Panc1 (cell line): ENCODE data around the gene PELI3. TPM values are rescaled to one million over a fixed set of nuclear protein-coding genes. Genes with fewer than 3 reads are reported as not detected.
A peak's percentile ranks its signal among the peaks of the same experiment; 100 is the strongest.

Experiments
- ATAC-seq: fragments of 200-7000 bp; cut with Tn5 transposase; 2 replicates; pipeline ENCODE4 v1.9.1; 2020; ENCODE audit warnings: mild to moderate bottlenecking, moderate library complexity
- BruUV-seq: library from RNA; stranded (reverse); fragments of 400-500 nt; replicated peaks from 2 replicates; lab custom pipeline; 2021; lab: Mats Ljungman, UMichigan
- CTCF ChIA-PET: fragments of 300-600 bp; sonication (Branson Sonifier 250); formaldehyde crosslinking; loops from one replicate; lab custom pipeline; 2022; ENCODE audit warnings: antibody characterized with exemption; lab: Charles Lee
- POLR2A ChIA-PET: fragments of 300-600 bp; sonication (Branson Sonifier 250); formaldehyde crosslinking; loops from one replicate; lab custom pipeline; 2022; ENCODE audit warnings: antibody characterized with exemption; lab: Charles Lee
- DNase-seq: peaks from one replicate; pipeline ENCODE4 v3.0.0-alpha.2; 2010; ENCODE audit warnings: low read depth, low spot score
- H3K27ac ChIP-seq: 2 replicates; pipeline ENCODE4 v1.5.1; 2011; ENCODE audit warnings: mild to moderate bottlenecking, low read length, inconsistent platforms
- H3K27me3 ChIP-seq: fragments of 200-500 bp; sonication (Bioruptor generic); 2 replicates; pipeline ENCODE4 v1.6.0; 2014; ENCODE audit warnings: low read length, inconsistent platforms; ENCODE audit not compliant: control insufficient read depth, insufficient read depth
- H3K36me3 ChIP-seq: fragments of 200-500 bp; sonication (Bioruptor generic); 2 replicates; pipeline ENCODE4 v1.5.1; 2014; ENCODE audit warnings: inconsistent platforms, mild to moderate bottlenecking, low read length, moderate library complexity; ENCODE audit not compliant: control insufficient read depth, insufficient read depth
- H3K4me1 ChIP-seq: 2 replicates; pipeline ENCODE4 v1.5.1; 2011; ENCODE audit warnings: inconsistent platforms, mild to moderate bottlenecking, low read length, moderate library complexity; ENCODE audit not compliant: control insufficient read depth, insufficient read depth
- H3K4me3 ChIP-seq, 2 experiments: 2 replicates each; pipeline ENCODE4 v1.5.1; 2011 to 2012; ENCODE audit warnings: low read depth in 2 of 2, low read length in 2 of 2, mild to moderate bottlenecking in 2 of 2, inconsistent platforms in 1 of 2, moderate library complexity in 1 of 2
- H3K9me3 ChIP-seq: fragments of 200-500 bp; sonication (Bioruptor generic); 2 replicates; pipeline ENCODE4 v1.5.1; 2014; ENCODE audit warnings: low read depth, mild to moderate bottlenecking, inconsistent platforms, low read length, moderate library complexity; ENCODE audit not compliant: control insufficient read depth, insufficient read depth
- POLR2AphosphoS5 ChIP-seq: IDR thresholded peaks from 2 replicates; pipeline ENCODE4 v1.6.1; 2012; ENCODE audit warnings: mild to moderate bottlenecking, low read depth, low read length, moderate library complexity
- SIN3A ChIP-seq: IDR thresholded peaks from 2 replicates; pipeline ENCODE4 v1.6.1; 2012; ENCODE audit warnings: low read depth, mild to moderate bottlenecking, low read length, moderate library complexity, borderline replicate concordance; ENCODE audit not compliant: insufficient read depth
- TCF7L2 ChIP-seq: IDR thresholded peaks from 2 replicates; pipeline ENCODE4 v1.6.1; 2011; ENCODE audit warnings: mild to moderate bottlenecking, low read depth, low read length, inconsistent platforms
- in situ Hi-C: cut with HindIII; loops from 2 replicates; pipeline ENCODE4 v1.10.0; 2016; ENCODE audit warnings: low sequenced_read_pairs, low pct_unique_long_range_greater_than_20kb
- intact Hi-C: fragments of 100-400 bp; cut with micrococcal nuclease; formaldehyde crosslinking; loops from one replicate; pipeline ENCODE4 v1.10.0; 2022; ENCODE audit not compliant: unreplicated experiment
- total RNA-seq: library from RNA; stranded (reverse); gene quantifications from one replicate; pipeline ENCODE4 v1.2.1, GENCODE V29; 2021; ENCODE audit not compliant: unreplicated experiment
- TF ChIP-seq, protein P1 (sequence below), 2 experiments: IDR thresholded peaks; 2 replicates each; pipeline ENCODE4 v1.6.1; 2011 to 2012; ENCODE audit warnings: low read depth in 2 of 2, control low read depth in 1 of 2, low read length in 1 of 2, mild to moderate bottlenecking in 1 of 2, moderate library complexity in 1 of 2; ENCODE audit not compliant: insufficient read depth in 1 of 2

PELI3 gene
- total RNA-seq, 1 experiment from 2014 or later = 9.1 TPM

DNA sequence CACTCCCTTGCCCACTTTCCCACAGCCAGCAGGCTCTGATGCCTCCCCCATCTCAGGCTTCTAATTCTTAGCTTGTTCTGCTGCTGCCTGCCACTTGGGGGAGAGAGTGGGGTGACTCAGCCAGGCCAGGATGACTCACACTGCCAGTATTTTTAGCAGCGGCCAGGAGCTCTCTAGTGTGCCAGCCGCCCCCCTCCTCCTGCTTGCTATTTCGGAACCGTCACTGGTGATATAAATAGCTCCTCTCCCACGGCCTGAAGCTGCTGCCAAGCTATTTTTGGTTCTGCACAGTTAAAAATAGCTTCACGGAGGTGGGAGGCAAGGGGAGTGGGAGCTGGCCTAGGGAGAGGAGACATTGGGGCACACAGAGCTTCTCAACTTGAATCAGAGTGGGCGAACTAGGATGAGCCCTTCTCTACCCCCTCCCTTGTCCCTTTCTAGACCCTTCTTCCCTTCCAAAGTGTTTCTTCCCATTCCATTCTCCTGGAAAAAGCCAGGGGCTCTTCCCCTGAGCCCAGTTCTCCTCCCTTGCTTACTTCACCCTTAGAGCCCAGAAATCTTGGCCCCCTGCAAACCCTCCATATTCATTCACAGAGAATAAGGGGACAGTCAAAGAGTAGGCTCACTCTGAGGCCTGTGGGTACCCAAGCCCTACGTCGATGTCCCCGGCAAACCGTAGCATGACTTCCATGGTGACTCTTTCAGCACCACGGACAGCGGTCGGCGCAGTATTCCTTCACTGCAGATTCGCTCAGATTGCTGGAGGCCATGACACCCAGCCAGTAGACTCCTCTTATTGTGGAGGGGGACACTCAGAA, 48.3 kb upstream of the PELI3 start:
- in situ Hi-C loops = no loop called here
- DNase-seq = peak; percentile 51
- H3K27me3 ChIP-seq = peaks cover 27% of the 10 kb centered on the region
- H3K4me1 ChIP-seq = 0 out of 2 replicates have a peak, but pooled peaks cover 4% of the 10 kb centered on the region
- intact Hi-C loops = no loop called here
- H3K27ac ChIP-seq = no peak overlapping the region
- ATAC-seq = peak; percentile 84
- no peaks in the 10 kb centered on the region for H3K9me3 ChIP-seq
- POLR2A ChIA-PET = no interaction called here
- H3K4me3 ChIP-seq = no peak overlapping the region
- BruUV-seq = no TSS peak
- H3K36me3 ChIP-seq = no peaks in the 10 kb centered on the region
- CTCF ChIA-PET = interaction anchor here (1.1 kb wide), 2 partner anchors 11 kb away, joined by 3 to 13 read pairs; no protein-coding TSS in a partner anchor
- TF ChIP-seq, protein P1, sequence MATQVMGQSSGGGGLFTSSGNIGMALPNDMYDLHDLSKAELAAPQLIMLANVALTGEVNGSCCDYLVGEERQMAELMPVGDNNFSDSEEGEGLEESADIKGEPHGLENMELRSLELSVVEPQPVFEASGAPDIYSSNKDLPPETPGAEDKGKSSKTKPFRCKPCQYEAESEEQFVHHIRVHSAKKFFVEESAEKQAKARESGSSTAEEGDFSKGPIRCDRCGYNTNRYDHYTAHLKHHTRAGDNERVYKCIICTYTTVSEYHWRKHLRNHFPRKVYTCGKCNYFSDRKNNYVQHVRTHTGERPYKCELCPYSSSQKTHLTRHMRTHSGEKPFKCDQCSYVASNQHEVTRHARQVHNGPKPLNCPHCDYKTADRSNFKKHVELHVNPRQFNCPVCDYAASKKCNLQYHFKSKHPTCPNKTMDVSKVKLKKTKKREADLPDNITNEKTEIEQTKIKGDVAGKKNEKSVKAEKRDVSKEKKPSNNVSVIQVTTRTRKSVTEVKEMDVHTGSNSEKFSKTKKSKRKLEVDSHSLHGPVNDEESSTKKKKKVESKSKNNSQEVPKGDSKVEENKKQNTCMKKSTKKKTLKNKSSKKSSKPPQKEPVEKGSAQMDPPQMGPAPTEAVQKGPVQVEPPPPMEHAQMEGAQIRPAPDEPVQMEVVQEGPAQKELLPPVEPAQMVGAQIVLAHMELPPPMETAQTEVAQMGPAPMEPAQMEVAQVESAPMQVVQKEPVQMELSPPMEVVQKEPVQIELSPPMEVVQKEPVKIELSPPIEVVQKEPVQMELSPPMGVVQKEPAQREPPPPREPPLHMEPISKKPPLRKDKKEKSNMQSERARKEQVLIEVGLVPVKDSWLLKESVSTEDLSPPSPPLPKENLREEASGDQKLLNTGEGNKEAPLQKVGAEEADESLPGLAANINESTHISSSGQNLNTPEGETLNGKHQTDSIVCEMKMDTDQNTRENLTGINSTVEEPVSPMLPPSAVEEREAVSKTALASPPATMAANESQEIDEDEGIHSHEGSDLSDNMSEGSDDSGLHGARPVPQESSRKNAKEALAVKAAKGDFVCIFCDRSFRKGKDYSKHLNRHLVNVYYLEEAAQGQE (IDR thresholded peaks at IDR 0.05; ENCODE audit: insufficient read depth in 1 of 2, low read depth in 2 of 2, low read length in 1 of 2) = peak; percentile 99 to 100
- TF ChIP-seq POLR2AphosphoS5 = no peak

DNA sequence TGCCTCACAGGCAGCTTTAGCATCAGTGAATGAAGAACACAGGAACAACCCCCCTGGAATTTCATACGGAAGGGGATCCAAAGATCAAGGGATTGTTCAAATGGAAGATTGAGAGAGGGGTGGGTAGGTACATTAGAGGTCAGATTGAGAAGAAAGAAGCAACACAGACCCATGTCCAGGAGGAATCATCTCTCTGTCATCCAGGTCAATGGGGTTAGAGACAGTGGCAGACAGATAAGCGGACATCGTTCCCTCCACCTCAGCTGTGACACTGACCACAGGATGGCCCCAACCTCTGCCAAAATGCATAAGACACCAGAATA, 47.8 kb upstream of the PELI3 start:
- ChIA-PET POLR2A (no interaction called here), CTCF (no interaction called here)
- TF ChIP-seq SIN3A (no peak), TCF7L2 (no peak), POLR2AphosphoS5 (no peak)
- TF ChIP-seq, protein P1 (IDR thresholded peaks at IDR 0.05; ENCODE audit: insufficient read depth in 1 of 2, low read depth in 2 of 2, low read length in 1 of 2) = peak in 1 of 2 experiments; percentile 71; a peak in 2 of 4 replicates
- intact Hi-C loops (no loop called here), in situ Hi-C loops (no loop called here)
- no peak for ATAC-seq
- no peak for DNase-seq
- Histone ChIP-seq H3K4me3 (no peak overlapping the region), H3K27ac (no peak overlapping the region), H3K4me1 (0 out of 2 replicates have a peak, but pooled peaks cover 4% of the 10 kb centered on the region), H3K9me3 (no peaks in the 10 kb centered on the region), H3K36me3 (no peaks in the 10 kb centered on the region), H3K27me3 (peaks cover 27% of the 10 kb centered on the region)
- no TSS peak for BruUV-seq
